Measurements from ENCODE around the gene RAD51B.
"Not testable (repeated sequence)": the region's sequence is repeated elsewhere in the genome, so short reads cannot be mapped to it uniquely, and the experiment has no call there.

Gene RAD51B

DNA sequence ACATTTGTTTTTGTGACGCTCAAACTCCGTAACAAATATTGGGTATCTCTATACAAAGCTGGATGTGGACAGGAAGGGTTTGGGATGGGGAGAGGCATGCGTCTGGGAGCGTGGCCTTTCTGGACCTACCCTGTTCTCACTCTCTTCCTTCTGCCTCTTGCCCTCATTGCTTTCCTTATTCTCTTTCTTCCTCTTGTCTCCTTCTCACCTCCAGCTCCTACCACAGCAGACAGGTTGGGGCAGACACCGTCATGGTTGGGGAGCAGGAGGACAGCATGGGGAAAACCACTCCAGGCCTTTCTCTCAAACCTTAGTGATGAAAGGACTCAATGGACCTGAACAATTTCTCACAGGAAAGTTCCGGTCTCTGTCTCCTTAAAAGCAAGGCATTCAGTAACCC is 465.3 kb downstream of the RAD51B start:
- in situ Hi-C loops (cut with MboI; ENCODE audit: low sequenced_read_pairs) = no loop called here

DNA sequence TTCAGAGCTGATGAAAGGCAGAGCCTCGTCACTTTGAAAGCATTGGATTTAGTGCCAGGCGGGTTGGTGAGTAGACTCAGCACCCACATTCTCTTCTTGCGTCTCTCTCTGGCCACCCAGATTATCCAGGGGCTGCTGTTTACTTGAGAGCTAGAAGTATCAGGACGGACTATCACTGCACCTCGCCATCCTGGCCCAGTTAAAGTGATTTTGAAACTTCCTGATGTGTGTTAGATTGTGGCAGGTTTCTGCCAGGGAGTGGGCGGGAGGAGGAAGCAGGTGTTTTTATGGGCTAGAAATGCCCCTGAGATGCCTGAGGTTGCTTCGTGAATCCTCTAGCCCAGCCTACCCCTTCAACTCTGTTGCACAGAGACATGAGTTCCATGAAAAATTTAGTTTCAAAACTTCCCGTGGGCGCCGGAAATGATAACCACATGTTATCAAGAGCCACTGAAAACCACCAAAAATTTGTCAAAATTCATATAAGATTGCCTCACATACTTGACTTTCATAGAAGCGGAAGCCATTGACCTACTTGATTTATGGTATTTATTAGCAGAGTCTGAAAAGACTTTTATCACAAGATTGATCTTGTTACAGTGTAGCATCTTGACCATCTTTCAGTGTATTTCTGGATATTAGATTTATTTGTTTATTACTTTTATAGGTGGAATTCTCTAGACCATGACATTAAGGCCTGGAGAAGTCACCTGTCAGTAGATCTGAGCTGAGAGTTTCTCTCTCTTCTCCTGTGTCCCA is 466.0 kb downstream of the RAD51B start:
- in situ Hi-C loops (cut with MboI; ENCODE audit: low sequenced_read_pairs) = no loop called here

DNA sequence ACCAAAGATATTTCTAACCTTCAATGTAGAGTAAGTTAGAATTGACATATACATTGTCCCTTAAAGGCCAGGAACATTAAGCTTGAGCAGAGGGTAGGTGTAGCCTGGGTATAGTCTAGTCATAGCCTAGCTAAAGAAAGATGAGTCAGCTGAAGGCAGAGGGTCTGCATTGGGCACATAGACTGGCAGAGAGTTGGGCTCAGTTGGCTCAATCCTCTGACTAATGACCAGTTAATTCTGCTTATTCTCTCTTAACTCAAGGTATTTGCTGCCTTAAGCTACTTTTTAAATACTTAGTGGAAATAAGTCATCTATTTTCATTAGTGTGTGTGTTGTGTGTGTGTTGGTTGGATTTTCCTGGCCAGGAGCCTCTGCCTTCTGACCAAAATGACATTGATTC is 467.1 kb downstream of the RAD51B start:
- in situ Hi-C loops (cut with MboI; ENCODE audit: low sequenced_read_pairs) = no loop called here

DNA sequence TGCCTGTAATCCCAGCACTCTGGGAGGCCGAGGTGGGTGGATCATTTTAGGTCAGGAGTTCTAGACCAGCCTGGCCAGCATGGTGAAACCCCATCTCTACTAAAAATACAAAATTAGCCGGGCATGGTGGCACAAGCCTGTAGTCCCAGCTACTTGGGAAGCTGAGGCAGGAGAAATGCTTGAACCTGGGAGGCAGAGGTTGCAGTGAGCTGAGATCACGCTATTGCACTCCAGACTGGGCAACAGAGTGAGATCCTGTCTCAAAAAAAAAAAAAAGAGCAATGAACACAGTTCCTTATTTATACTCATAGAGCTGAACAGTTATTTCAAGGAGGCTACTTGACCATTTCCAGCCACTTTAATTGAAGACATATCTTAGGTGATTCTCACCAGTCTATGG is 469.9 kb downstream of the RAD51B start:
- in situ Hi-C loops (cut with MboI; ENCODE audit: low sequenced_read_pairs) = not testable (repeated sequence)

DNA sequence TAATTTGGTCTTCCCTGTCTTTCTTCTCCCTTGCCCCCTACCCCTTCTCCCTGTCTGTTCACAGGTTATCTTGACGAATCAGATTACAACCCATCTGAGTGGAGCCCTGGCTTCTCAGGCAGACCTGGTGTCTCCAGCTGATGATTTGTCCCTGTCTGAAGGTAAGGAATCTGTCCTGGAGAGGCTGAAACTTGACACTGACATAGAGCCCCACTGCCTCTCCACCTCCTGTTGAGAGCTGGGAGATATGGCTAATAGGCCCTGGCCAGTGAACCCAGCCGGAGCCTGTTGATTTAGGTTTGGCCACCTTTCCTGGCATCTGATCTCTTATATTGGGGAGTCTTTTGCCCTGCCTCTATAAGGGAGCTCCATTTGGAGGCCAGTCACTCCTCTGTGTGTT is 472.2 kb downstream of the RAD51B start:
- in situ Hi-C loops (cut with MboI; ENCODE audit: low sequenced_read_pairs) = no loop called here

DNA sequence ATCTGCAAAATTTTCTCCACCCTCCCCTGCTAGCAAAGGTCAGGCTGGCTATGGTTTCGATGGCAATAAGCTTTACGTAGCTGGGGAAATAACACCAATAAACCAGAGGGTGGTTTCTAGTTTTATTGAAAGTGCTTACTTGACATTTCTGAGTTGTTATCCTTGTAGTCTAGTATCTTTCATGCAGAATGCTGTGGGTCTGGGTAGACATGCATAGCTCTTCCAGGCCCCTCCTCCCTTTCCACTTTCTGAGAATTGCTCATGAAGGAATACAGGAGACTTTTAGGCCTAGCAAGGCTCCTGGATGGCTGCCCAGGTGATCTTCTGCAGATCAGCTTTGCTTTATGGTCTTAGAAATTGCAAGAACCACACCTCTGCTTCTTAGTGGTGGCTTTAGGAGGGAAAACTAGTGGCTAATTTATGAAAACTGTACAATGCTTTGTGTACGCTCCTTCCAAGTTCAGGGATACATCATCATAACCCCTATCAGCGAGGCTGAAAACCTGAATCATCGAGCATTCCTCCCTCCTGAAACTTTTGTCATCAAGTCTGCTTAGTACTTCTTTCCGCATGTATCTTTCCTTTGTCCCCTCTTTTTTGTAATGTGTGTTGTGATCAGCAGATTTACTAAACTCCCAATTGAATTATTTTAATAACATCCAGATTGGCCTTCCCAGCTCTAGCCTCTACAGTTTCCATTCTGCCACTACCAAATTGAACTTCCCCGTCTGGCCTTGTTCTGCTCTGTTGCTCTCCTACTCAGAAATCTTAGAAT is 473.0 kb downstream of the RAD51B start:
- in situ Hi-C loops (cut with MboI; ENCODE audit: low sequenced_read_pairs) = no loop called here

DNA sequence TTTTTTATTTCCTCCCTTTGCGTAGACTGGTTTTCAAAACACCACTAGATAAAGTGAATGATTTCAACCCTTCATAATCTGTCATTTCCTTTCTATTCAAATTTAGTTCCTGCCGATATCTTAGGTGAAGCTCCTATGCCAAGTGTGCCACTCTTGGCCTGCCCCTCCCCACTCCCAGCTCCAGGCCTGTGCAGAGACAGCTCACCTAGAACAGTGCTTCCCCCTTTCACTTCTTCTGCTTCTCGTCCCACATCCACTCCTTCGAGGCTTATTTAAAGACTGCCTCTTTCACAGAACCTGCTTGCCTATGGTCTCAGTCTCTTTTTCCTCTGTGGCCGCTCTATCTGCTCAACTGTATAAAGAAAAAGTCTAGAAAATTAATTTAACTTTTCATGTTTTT is 473.8 kb downstream of the RAD51B start:
- in situ Hi-C loops (cut with MboI; ENCODE audit: low sequenced_read_pairs) = no loop called here

DNA sequence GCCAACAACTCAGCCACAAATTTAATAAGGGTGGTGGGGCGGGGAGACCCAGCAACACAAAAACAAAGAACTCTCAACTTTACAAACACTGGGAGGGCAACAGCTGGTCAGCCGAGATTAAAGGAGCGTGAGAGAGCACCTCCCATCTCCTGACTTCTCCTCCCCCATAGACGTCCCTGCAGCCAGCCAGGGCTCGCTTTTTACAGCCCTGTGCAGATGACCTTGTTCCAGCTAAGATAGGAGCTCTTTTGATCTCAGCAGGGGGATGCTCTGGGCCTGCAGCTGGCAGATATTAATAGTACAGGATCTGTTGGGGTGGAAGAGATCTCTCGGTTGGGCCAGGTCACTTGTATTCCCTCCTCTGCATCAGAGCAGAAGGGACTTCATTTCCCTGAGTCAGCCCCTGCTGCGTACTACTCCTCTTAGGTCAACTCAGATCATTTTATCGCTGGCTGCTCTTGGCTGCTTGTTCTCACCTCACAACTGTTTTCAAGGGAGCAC is 475.8 kb downstream of the RAD51B start:
- in situ Hi-C loops (cut with MboI; ENCODE audit: low sequenced_read_pairs) = no loop called here

DNA sequence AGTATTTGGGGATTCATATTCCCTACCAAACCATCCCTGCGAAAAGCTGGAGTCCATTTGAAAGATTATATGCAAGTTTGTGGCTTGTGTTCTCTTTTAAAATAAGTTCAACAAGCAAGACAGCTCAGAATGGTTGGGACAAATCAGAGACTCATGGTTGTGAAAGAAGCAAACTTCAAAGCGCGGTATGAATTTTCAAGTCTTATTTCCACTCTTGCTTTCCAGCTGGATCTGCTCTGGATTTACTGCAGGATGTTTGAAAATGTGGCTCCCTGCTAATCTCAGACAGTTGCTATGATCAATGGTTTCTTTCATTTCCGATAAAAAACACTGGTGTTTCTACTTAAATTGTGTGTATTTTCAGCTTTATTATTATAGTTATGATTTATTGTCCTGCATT is 477.5 kb downstream of the RAD51B start:
- in situ Hi-C loops (cut with MboI; ENCODE audit: low sequenced_read_pairs) = no loop called here

DNA sequence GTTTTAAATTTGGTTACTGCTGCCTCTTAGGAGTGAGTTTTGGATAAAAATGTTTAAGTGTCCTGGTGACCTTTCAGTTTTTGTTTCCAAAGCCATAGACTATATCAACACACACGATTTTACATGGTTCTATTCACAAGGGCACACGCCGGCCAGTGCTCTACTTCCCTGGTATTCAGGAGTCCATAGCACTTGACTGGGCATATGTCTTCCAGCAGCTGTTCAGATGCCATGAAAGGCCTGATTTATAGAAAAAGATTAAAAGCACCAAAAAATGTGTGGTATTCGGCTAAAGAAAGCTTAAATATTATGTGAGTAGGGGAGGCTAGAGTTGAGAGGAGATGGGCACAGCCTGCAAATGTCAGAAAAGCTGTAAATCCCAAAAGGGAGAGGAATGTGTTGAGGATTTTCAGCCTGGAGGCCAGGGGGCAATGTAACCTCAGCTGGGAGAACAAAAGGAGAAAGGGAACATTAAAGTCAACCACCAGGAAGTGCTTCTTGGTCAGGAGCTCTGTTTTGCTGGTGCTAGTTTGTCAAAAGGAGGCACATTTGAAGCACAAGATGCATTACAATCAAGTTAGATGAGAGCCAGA is 478.4 kb downstream of the RAD51B start:
- in situ Hi-C loops (cut with MboI; ENCODE audit: low sequenced_read_pairs) = no loop called here

DNA sequence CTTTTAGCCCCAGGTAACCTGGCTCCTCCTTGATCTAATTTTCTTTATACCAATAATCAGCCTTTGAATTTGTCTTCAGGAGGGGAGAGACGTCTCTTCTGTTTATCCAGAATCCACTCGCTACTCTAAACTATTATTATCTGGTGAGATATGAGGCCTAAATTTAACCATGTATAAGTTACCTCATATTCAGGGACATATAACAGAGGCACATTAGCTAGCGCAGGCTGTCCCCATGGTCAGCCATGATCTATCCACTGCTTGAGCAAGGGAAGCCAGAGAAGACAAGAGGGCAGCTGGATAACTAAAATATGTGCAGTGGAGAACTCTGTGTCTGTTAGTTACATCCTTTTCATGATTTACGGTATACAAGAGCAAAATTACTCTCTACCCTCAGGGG is 481.0 kb downstream of the RAD51B start:
- in situ Hi-C loops (cut with MboI; ENCODE audit: low sequenced_read_pairs) = no loop called here

DNA sequence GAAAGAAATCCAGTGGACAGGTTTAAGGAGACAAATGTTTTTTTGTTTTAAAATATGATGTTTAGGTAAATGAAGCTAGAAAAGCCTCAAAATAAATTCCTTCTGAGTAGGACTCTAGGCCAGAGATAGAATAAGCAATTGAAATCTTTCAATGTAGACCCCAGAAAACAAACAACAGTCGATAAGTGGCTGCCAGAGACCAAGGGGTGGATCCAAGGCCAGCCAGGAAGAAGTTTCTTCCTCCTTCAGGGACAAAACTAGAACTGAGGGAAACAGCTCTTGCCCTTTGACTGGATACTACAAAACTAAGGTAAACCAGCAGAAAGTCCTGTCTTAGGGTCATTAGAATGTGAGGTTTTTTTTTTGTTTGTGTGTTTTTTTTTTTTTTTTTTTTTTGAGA is 481.6 kb downstream of the RAD51B start:
- in situ Hi-C loops (cut with MboI; ENCODE audit: low sequenced_read_pairs) = no loop called here

DNA sequence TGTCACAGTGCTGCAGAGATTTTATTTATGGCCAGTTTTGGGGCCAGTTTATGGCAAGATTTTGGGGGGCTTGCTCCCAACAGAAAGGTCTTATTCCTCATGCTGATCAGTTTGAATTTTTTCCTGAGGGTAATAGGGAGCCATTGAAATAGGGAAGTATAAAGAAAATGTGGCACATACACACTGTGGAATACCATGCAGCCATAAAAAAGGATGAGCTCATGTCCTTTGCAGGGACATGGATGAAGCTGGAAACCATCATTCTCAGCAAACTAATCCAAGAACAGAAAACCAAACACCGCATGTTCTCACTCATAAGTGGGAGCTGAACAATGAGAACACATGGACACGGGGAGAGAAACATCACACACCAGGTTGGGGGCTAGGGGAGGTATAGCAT is 483.4 kb downstream of the RAD51B start:
- in situ Hi-C loops (cut with MboI; ENCODE audit: low sequenced_read_pairs) = not testable (repeated sequence)

DNA sequence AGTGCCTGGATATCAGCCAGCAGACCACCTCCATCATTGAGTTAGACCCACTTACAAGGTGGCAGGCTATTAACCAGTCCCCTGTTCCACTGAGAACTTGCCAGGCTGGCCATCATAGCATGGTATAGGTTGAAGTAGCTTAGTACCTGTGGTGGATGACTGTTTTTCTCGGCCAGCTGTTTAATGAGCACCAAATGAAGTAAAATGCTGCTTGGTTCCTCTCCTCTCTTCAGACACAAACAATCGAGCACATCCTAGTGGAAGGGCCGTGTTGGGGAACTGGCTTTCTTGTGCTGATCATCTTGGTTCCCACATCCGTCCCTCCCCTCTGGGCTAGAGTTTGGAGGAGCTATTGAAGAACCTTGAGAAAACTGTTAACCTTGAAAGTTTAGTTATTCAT is 486.2 kb downstream of the RAD51B start:
- in situ Hi-C loops (cut with MboI; ENCODE audit: low sequenced_read_pairs) = no loop called here

DNA sequence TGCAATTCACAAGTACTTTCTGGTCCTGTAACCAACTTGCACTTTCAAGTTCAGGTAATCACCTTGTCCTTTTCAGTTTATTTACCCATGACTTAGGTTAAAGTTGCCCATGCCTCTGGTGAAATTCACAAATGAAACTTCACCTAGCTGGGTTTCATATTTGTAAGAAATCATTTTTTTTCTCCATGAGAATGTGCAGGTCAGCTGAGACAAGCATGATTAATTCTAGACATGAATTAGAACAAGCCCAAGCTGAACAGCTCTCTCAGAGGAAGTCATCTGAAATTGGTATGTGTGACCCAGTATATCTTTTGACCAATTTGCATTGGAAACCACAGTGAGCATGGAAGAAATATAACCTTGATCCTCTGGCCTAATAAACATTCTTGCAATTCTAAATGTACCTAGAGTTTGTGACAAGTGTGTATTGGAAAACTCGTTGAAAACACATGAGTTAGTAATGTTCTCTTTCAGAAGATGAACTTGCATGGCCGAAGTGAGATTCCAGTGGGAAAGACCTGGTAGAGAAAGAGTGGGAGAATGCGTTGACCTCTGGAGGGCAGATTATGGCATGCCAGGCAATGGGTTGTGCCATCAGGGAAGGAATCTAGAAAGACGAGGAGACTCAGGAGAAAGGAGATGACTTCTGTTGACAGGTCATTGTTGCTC is 486.8 kb downstream of the RAD51B start:
- in situ Hi-C loops (cut with MboI; ENCODE audit: low sequenced_read_pairs) = no loop called here

DNA sequence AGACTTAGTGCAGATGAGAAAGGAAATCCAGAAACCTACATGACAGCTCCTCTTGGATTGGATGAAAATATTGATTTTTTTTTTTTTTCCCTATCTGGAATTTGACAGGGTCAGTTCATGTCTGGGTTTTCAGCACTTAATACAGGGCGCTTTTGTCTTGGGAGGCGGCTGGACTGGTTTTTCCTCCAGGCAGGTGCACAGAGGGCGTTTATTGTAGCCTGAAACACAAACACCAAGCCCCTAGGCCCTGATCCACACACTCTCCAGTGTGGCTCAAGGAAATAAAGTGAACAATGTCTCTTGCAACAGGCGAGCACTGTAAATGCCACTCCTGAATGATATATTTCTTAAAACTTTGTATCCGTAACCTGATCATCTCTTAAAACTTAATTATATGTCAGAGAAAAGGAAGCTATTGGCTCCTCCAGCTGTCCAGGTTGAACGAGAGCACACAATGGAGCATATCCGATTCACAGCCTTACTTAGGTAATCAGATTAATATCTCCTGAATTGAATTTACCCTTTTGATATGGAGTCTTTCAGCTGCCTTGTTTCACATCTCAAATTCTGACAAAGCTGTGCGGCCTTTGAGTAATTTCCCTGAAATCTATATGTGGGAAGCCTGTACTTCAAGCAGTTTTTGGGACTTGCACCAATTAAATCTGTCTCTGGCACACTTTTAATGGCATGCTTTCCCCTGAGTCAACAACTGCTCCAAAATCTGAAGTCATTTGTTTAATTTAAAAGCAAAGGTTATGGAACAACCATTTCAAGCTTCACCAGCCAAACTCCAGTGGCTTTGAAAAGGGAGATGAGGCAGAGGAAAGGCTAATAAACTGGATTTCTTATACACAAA is 487.6 kb downstream of the RAD51B start:
- in situ Hi-C loops (cut with MboI; ENCODE audit: low sequenced_read_pairs) = no loop called here

DNA sequence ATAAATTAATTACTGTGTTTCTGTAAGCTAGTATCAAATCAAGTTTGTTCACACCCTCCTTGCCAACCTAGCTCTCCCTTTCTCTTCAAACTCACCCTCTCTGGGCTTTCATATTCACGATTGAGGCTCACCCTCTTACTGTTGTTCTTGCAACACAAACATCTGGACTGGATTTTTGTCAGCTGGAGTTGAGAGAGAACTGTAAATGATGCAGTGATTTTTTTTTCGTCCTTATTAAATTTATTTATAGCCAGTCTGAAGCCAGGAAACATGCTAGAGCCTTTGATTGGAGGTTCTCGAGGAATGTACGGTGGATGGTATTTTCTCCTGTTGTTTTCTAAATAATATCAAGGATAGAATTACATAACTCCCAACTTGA is 488.2 kb downstream of the RAD51B start:
- in situ Hi-C loops (cut with MboI; ENCODE audit: low sequenced_read_pairs) = no loop called here

DNA sequence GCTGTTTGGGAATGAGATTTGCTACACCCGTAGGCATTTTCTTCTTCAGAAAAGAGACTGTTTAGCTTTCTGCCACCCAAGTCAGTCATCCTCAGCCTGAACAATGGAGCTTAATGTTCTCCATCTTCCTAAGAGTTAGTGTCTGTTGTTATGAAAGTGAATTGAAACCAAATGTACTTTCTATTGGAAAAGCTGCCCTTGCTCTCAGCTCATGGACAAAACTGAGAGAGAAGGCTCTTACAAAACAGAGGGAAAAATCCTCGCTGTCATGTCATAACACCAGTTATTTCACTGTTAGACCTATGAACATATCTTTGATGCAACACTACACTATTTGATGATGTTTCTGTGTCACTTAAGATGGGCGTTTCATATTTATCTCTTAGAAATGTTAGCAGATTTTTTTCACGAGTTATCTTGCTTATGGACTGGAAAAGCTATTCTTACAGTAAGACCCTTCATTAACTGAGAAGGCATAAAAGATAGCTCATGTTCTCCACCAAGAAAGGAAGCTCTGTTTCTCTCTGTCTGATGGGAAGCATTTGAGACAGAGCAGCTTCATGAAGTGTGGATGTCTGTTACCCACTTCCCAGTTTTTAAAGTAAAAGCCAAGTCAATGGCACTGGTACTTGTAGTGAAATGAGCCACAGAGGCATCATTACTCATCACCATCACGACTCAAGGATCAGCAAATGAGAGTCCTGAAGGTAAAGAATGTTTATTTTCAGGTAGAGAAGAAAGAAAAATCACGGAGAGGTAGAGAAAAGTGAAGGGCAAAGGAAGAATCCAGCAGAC is 489.3 kb downstream of the RAD51B start:
- in situ Hi-C loops (cut with MboI; ENCODE audit: low sequenced_read_pairs) = no loop called here

DNA sequence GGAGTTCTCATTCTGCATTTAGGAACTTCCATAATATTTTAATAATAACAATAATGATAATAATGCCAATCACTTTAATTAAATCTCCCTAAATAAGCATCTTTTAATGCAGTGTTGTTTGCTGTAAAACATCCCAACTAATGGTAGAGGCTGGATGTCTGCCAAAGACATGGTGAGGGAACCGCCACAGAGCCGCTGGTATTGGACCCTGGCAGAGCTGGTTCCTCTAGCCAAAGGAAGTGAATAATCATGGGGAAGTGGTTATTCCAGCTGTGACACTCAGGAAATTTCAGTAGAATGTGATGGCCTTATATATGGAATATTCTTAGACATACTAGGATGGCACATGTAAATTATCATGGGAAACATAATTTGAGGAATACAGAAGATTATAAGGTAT is 490.0 kb downstream of the RAD51B start:
- in situ Hi-C loops (cut with MboI; ENCODE audit: low sequenced_read_pairs) = no loop called here

DNA sequence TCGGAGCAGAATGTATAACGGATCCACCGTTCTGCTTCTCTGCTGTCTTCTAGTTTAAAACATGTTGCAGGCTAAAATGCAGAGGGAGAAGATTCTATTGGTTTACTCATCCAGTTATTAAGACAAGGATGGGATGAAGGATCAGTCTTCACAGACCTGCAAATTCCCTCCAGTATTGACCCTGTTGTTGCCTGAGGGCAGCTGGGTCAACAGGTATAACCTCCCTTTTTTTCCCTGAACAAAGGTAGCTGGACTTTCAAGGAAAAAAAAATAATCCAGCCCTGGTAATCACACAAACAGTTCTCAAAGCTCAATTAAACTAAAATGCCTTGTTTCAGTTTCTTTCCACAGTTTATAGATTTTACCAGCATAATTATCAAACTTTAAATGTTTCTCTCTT is 492.7 kb downstream of the RAD51B start:
- in situ Hi-C loops (cut with MboI; ENCODE audit: low sequenced_read_pairs) = no loop called here
